MM.1S (cell line): ENCODE measurements around the gene BAG5.

Source experiments
- EZH2 ChIP-seq: fragments of 300-600 bp; sonication (generic); optimal IDR thresholded peaks from 2 replicates; pipeline ENCODE3; 2017; ENCODE audit warnings: low read depth, mild to moderate bottlenecking, antibody characterized with exemption, low read length, mixed read lengths
- EZH2phosphoT487 ChIP-seq: fragments of 300-600 bp; sonication (generic); IDR thresholded peaks from 2 replicates; pipeline ENCODE4 v1.6.1; 2018; ENCODE audit warnings: antibody characterized with exemption, low read length
- TF ChIP-seq, protein P1 (sequence below): fragments of 300-600 bp; sonication (generic); IDR thresholded peaks from 2 replicates; pipeline ENCODE4 v1.5.1; 2016; ENCODE audit warnings: antibody characterized with exemption, low read length, mixed read lengths

DNA sequence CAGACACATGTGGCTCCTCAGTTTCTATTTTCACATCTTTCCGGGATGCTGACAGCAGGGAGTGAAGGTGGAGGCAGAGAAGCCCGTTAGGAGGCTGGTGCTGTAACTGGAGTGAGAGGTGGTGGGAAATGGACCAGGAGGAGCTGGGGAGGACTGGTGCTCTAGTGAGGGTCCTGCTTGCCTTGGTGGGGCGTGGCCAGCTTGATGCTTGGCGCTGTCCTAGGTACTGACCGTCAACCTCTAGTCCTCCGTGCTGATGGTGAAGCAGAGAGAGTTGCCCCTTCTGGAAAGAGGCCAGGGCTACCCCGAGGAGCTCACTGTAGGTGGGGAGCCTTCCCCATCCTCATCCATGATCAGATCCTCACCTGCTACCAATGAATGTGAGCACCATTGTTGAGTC is 32.1 kb downstream of the BAG5 start:
- TF ChIP-seq, protein P1, sequence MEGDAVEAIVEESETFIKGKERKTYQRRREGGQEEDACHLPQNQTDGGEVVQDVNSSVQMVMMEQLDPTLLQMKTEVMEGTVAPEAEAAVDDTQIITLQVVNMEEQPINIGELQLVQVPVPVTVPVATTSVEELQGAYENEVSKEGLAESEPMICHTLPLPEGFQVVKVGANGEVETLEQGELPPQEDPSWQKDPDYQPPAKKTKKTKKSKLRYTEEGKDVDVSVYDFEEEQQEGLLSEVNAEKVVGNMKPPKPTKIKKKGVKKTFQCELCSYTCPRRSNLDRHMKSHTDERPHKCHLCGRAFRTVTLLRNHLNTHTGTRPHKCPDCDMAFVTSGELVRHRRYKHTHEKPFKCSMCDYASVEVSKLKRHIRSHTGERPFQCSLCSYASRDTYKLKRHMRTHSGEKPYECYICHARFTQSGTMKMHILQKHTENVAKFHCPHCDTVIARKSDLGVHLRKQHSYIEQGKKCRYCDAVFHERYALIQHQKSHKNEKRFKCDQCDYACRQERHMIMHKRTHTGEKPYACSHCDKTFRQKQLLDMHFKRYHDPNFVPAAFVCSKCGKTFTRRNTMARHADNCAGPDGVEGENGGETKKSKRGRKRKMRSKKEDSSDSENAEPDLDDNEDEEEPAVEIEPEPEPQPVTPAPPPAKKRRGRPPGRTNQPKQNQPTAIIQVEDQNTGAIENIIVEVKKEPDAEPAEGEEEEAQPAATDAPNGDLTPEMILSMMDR, result no peak
- no peak for TF ChIP-seq EZH2
- TF ChIP-seq EZH2phosphoT487, result no peak
